DOHH2 (cell line): Measurements from ENCODE around the gene PGM2L1.

Experiments used
- EZH2phosphoT487 ChIP-seq: fragments of 200-600 bp; sonication (generic); IDR thresholded peaks from 2 replicates; pipeline ENCODE4 v1.6.1; 2017; ENCODE audit warnings: borderline replicate concordance, mild to moderate bottlenecking, antibody characterized with exemption, low read length, moderate library complexity, mixed read lengths
- TF ChIP-seq, protein P1 (sequence below): fragments of 200-600 bp; sonication (generic); IDR thresholded peaks from one replicate; pipeline ENCODE4 v1.5.1; 2014; ENCODE audit warnings: antibody characterized with exemption, mild to moderate bottlenecking, low read depth, low read length; ENCODE audit not compliant: poor library complexity, severe bottlenecking

DNA sequence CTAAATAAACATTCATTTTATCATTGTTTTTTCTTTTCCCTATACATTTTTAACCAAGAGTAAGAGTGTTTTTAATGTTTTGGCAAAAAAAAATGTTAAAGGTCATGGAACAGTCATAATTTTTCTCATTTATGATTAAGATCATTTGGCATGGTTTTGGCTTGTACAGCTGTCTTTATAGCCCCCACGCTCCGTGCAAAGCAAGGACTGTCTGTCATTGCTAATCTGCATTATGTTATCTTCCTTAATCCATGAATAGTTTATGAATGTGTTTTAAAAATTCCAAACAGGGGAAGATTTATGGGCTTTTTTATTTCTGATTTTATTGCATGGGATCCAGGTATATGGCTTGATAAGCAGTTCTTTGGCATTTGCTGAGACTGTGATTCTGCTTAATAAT is 28.1 kb downstream of the PGM2L1 start:
- TF ChIP-seq, protein P1, sequence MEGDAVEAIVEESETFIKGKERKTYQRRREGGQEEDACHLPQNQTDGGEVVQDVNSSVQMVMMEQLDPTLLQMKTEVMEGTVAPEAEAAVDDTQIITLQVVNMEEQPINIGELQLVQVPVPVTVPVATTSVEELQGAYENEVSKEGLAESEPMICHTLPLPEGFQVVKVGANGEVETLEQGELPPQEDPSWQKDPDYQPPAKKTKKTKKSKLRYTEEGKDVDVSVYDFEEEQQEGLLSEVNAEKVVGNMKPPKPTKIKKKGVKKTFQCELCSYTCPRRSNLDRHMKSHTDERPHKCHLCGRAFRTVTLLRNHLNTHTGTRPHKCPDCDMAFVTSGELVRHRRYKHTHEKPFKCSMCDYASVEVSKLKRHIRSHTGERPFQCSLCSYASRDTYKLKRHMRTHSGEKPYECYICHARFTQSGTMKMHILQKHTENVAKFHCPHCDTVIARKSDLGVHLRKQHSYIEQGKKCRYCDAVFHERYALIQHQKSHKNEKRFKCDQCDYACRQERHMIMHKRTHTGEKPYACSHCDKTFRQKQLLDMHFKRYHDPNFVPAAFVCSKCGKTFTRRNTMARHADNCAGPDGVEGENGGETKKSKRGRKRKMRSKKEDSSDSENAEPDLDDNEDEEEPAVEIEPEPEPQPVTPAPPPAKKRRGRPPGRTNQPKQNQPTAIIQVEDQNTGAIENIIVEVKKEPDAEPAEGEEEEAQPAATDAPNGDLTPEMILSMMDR: no peak
- no peak for TF ChIP-seq EZH2phosphoT487
